HG03442 (cell line): Measurements from ENCODE around the gene LMO2.
"Not testable (repeated sequence)": the region's sequence is repeated elsewhere in the genome, so short reads cannot be mapped to it uniquely, and the experiment has no call there.

Experiments
- ATAC-seq: cut with Tn5 transposase; IDR thresholded peaks from one replicate; pipeline ENCODE4 v1.9.1; 2021; ENCODE audit warnings: mild to moderate bottlenecking, moderate library complexity; ENCODE audit not compliant: unreplicated experiment

The LMO2 gene

DNA sequence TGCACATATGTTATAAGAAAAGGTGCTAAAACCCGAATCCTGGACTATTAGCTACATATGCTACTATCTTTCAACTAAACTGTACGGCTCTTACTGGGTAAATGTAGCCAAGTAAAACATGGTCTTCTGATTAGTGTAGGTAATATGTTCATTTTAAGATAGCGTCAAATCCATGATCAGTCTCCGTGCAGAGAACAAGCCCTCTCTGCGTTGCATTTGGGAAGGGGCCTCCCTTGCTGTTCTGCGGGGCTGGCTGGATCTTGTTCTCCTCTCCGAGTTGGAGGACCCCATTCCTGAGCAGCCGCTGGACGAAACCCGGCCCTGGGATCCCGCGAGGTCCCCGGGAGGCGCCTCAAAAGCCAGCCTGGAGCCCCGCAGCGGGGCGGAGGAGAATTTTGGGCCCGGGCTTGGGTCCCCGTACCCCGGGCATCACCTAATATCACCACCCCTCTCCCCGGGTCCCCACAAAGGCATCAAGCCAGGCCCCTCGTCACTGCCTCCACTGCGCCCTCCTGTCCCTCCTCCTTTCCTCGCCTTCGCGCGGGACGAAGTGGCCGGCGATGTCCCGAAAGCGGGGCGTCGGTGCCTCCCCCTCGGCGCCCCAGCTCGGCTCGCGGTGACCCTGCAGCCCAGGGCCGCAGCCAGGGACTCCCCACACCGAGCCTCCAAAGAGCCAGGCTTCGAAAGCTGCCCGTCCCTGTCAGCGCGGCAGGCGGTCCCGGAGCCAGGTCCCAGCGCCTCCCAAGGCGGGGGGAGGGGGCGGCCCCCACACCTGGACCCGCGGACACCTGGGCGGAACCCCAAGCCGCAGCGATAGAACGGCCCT, 63.1 kb downstream of the LMO2 start:
- ATAC-seq = no peak

DNA sequence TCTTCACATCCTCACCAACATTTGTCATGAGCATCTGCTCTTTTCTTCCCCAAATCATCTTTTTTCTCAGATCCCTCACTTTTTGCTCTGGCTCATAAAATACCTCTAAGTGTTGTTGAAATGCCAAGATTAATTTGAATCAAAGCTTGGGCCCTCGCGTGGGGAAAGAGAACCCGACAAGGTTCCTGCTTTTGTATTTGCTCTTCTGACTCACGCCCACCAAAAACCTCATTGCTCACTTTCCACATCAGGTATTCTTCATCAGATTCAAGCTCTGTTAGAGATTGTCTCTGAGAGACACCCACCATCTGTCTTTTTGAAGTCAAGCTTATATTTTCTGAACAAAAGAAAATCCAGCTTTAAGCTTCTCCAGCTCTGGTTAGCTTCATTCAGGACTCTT, 64.7 kb downstream of the LMO2 start:
- no peak for ATAC-seq

GRCh38 chr11:33825854-33826560, 65.9 kb downstream of the LMO2 start:
- no peak for ATAC-seq

- ATAC-seq = not testable (repeated sequence)
Measured at GRCh38 chr11:33822981-33823380, 68.9 kb downstream of the LMO2 start.

- ATAC-seq = no peak
Measured at GRCh38 chr11:33819278-33820035, 72.4 kb downstream of the LMO2 start.
